ENCODE measurements around the gene CFAP100. TPM values are rescaled to one million over a fixed set of nuclear protein-coding genes. Genes with fewer than 3 reads are reported as not detected.

CFAP100 gene
- total RNA-seq, 4 donors from 2014 or later, result not detected

- Histone ChIP-seq H3K4me1 (peaks cover 15 to 28% (median 28%) of the 10 kb centered on the region in 4 donors), H3K27ac (replicated peaks in 1 of 4) (no peak overlapping the region), H3K9me3 (no peaks in the 10 kb centered on the region), H3K27me3 (peaks cover 0 to 15% (median 2%) of the 10 kb centered on the region in 4 donors), H3K36me3 (no peaks in the 10 kb centered on the region), H3K4me3 (no peak overlapping the region)
- intact Hi-C loops (cut with DNase I), result loop anchor here (2.0 to 5.0 kb wide), 2 partner anchors 82 to 132 kb away; no protein-coding TSS in a partner anchor
- WGBS, result 79% methylated on average over 4 of the region's 4 CpGs
- no peak for TF ChIP-seq CTCF (IDR thresholded peaks at IDR 0.05)
- TF ChIP-seq POLR2AphosphoS5 (IDR thresholded peaks at IDR 0.05), result no peak
- no peak for TF ChIP-seq EP300 (IDR thresholded peaks at IDR 0.05)
- no peak for TF ChIP-seq POLR2A (IDR thresholded peaks at IDR 0.05; ENCODE audit: low read depth)
- no peak for DNase-seq (ENCODE audit: extremely low spot score)
These were observed 4.0 kb upstream of the CFAP100 start for GRCh38 chr3:126390751-126391150.

- Histone ChIP-seq H3K4me3 (no peak overlapping the region), H3K27me3 (peaks cover 0 to 15% (median 2%) of the 10 kb centered on the region in 4 donors), H3K36me3 (no peaks in the 10 kb centered on the region), H3K4me1 (peaks cover 15 to 28% (median 28%) of the 10 kb centered on the region in 4 donors), H3K9me3 (no peaks in the 10 kb centered on the region), H3K27ac (replicated peaks in 1 of 4) (no peak overlapping the region)
- intact Hi-C loops (cut with DNase I), result loop anchor here (2.0 to 5.0 kb wide), 2 partner anchors 81 to 133 kb away; no protein-coding TSS in a partner anchor
- DNase-seq (ENCODE audit: extremely low spot score), result no peak
- TF ChIP-seq CTCF (IDR thresholded peaks at IDR 0.05) (no peak), EP300 (IDR thresholded peaks at IDR 0.05) (no peak), POLR2AphosphoS5 (IDR thresholded peaks at IDR 0.05) (no peak), POLR2A (IDR thresholded peaks at IDR 0.05; ENCODE audit: low read depth) (no peak)
- 35% methylated on average over 1 of the region's 1 CpG for WGBS
These were observed 3.1 kb upstream of the CFAP100 start for GRCh38 chr3:126391631-126392030.

- intact Hi-C loops (cut with DNase I), result loop anchor here (5.0 kb wide), 1 partner anchor 80 kb away; no protein-coding TSS in a partner anchor
These were observed 2.5 kb upstream of the CFAP100 start for GRCh38 chr3:126392246-126392645.

GRCh38 chr3:126393563-126393962 lies 1.1 kb upstream of the CFAP100 start:
- Histone ChIP-seq H3K36me3 (no peaks in the 10 kb centered on the region), H3K4me3 (no peak overlapping the region), H3K9me3 (no peaks in the 10 kb centered on the region), H3K27me3 (peaks cover 0 to 15% (median 2%) of the 10 kb centered on the region in 4 donors), H3K27ac (replicated peaks in 1 of 4) (no peak overlapping the region), H3K4me1 (peaks cover 14 to 25% (median 24%) of the 10 kb centered on the region in 4 donors)
- intact Hi-C loops (cut with DNase I), result loop anchor here (5.0 kb wide), 1 partner anchor 79 kb away; no protein-coding TSS in a partner anchor
- DNase-seq (ENCODE audit: extremely low spot score), result no peak
- TF ChIP-seq POLR2A (IDR thresholded peaks at IDR 0.05; ENCODE audit: low read depth) (no peak), CTCF (IDR thresholded peaks at IDR 0.05) (no peak), POLR2AphosphoS5 (IDR thresholded peaks at IDR 0.05) (no peak), EP300 (IDR thresholded peaks at IDR 0.05) (no peak)
- 91% methylated on average over 4 of the region's 4 CpGs for WGBS

More at GRCh38 chr3:126392246-126392645, 2.5 kb upstream of the CFAP100 start:
- no peaks in the 10 kb centered on the region for H3K36me3 ChIP-seq
- H3K9me3 ChIP-seq, result no peaks in the 10 kb centered on the region
- TF ChIP-seq POLR2AphosphoS5 (IDR thresholded peaks at IDR 0.05) (no peak), CTCF (IDR thresholded peaks at IDR 0.05) (no peak), POLR2A (IDR thresholded peaks at IDR 0.05; ENCODE audit: low read depth) (no peak), EP300 (IDR thresholded peaks at IDR 0.05) (no peak)
- H3K4me3 ChIP-seq, result no peak overlapping the region
- DNase-seq (ENCODE audit: extremely low spot score), result no peak
- WGBS, result 83% methylated on average over 12 of the region's 12 CpGs
- H3K4me1 ChIP-seq, result peaks cover 15 to 28% (median 28%) of the 10 kb centered on the region in 4 donors
- H3K27me3 ChIP-seq, result peaks cover 0 to 15% (median 2%) of the 10 kb centered on the region in 4 donors
- no peak overlapping the region for H3K27ac ChIP-seq (replicated peaks in 1 of 4)
